Myocyte (in vitro differentiated cells): Measurements from ENCODE around the gene IGSF22. TPM values are rescaled to one million over a fixed set of nuclear protein-coding genes. Genes with fewer than 3 reads are reported as not detected.

Experiments used
- DNase-seq: peaks from one replicate; pipeline ENCODE4 v3.0.0-alpha.2; 2012; ENCODE audit warnings: low read depth
- polyA plus RNA-seq: library from polyadenylated mRNA; unstranded; fragments of >200 nt; gene quantifications from one replicate; pipeline ENCODE4 v1.2.1, GENCODE V29; 2012; ENCODE audit warnings: missing spikeins
- total RNA-seq: library from RNA; depleted of rRNA; stranded (reverse); fragments of >200 nt; gene quantifications from 2 replicates; pipeline ENCODE4 v1.2.3, GENCODE V29; 2014

IGSF22 gene
- total RNA-seq: 23.5 and 34.5 TPM in 2 replicates
- polyA plus RNA-seq: 1.6 TPM

GRCh38 chr11:18726040-18726439 lies at the start of gene IGSF22:
Gene IGSF22, minus strand, starts transcription at chr11:18726188. Its CDS starts 1,952 bp downstream, at chr11:18724236.
- DNase-seq: peak; percentile 75

GRCh38 chr11:18774801-18775200 lies 48.8 kb upstream of the IGSF22 start:
- DNase-seq: peak; percentile 79

- peak; percentile 30 for DNase-seq
Measured at GRCh38 chr11:18773681-18774080, 47.7 kb upstream of the IGSF22 start.

- DNase-seq: no peak
Measured at GRCh38 chr11:18773104-18773503, 47.1 kb upstream of the IGSF22 start.

- DNase-seq: peak; percentile 94
Measured at GRCh38 chr11:18772211-18772610, 46.2 kb upstream of the IGSF22 start.

GRCh38 chr11:18771266-18772035 lies 45.5 kb upstream of the IGSF22 start:
- DNase-seq: no peak

- no peak for DNase-seq
Measured at GRCh38 chr11:18770479-18771125, 44.6 kb upstream of the IGSF22 start.

GRCh38 chr11:18769802-18770456 lies 43.9 kb upstream of the IGSF22 start:
- DNase-seq: no peak

GRCh38 chr11:18768978-18769377 lies 43.0 kb upstream of the IGSF22 start:
- DNase-seq: no peak

GRCh38 chr11:18768472-18768901 lies 42.5 kb upstream of the IGSF22 start:
- DNase-seq: peak; percentile 20

- DNase-seq: no peak
Measured at GRCh38 chr11:18766015-18766414, 40.0 kb upstream of the IGSF22 start.

- peak; percentile 53 for DNase-seq
Measured at GRCh38 chr11:18765554-18765953, 39.6 kb upstream of the IGSF22 start.

- DNase-seq: no peak
Measured at GRCh38 chr11:18761741-18762140, 35.8 kb upstream of the IGSF22 start.

GRCh38 chr11:18761144-18761543 lies 35.2 kb upstream of the IGSF22 start:
- DNase-seq: no peak

- DNase-seq: no peak
Measured at GRCh38 chr11:18757811-18758210, 31.8 kb upstream of the IGSF22 start.

- DNase-seq: no peak
Measured at GRCh38 chr11:18756889-18757288, 30.9 kb upstream of the IGSF22 start.

- peak; percentile 11 for DNase-seq
Measured at GRCh38 chr11:18754308-18754707, 28.3 kb upstream of the IGSF22 start.

GRCh38 chr11:18752502-18752901 lies 26.5 kb upstream of the IGSF22 start:
- no peak for DNase-seq

- DNase-seq: no peak
Measured at GRCh38 chr11:18750944-18751343, 25.0 kb upstream of the IGSF22 start.

GRCh38 chr11:18749681-18750319 lies 23.8 kb upstream of the IGSF22 start:
- peak; percentile 88 for DNase-seq

GRCh38 chr11:18748766-18749365 lies 22.9 kb upstream of the IGSF22 start:
- no peak for DNase-seq
